BE2C (cell line): ENCODE measurements around the gene AP5Z1.

Experiments used
- DNase-seq: peaks from one replicate; pipeline ENCODE4 v3.0.0-alpha.2; 2020
- H3K27me3 ChIP-seq: fragments of 250-450 bp; sonication (Bioruptor Pico); 2 replicates; pipeline ENCODE4 v1.5.1; 2020; ENCODE audit warnings: mild to moderate bottlenecking
- H3K36me3 ChIP-seq: fragments of 250-450 bp; sonication (Bioruptor Pico); 2 replicates; pipeline ENCODE4 v1.5.1; 2020; ENCODE audit warnings: mild to moderate bottlenecking
- H3K4me1 ChIP-seq: fragments of 250-450 bp; sonication (Bioruptor Pico); 2 replicates; pipeline ENCODE4 v1.5.1; 2020
- H3K4me3 ChIP-seq: 2 replicates; pipeline ENCODE4 v1.5.1; 2011; ENCODE audit warnings: low read depth, low read length
- H3K9me3 ChIP-seq: fragments of 250-450 bp; sonication (Bioruptor Pico); 2 replicates; pipeline ENCODE4 v1.5.1; 2020
- TF ChIP-seq, protein P1 (sequence below): IDR thresholded peaks from 2 replicates; pipeline ENCODE4 v1.5.1; 2012; ENCODE audit warnings: mild to moderate bottlenecking, low read depth, low read length

AP5Z1 gene

GRCh38 chr7:4730971-4731370 is 44.5 kb upstream of the AP5Z1 start:
- no peak for DNase-seq
- TF ChIP-seq, protein P1, sequence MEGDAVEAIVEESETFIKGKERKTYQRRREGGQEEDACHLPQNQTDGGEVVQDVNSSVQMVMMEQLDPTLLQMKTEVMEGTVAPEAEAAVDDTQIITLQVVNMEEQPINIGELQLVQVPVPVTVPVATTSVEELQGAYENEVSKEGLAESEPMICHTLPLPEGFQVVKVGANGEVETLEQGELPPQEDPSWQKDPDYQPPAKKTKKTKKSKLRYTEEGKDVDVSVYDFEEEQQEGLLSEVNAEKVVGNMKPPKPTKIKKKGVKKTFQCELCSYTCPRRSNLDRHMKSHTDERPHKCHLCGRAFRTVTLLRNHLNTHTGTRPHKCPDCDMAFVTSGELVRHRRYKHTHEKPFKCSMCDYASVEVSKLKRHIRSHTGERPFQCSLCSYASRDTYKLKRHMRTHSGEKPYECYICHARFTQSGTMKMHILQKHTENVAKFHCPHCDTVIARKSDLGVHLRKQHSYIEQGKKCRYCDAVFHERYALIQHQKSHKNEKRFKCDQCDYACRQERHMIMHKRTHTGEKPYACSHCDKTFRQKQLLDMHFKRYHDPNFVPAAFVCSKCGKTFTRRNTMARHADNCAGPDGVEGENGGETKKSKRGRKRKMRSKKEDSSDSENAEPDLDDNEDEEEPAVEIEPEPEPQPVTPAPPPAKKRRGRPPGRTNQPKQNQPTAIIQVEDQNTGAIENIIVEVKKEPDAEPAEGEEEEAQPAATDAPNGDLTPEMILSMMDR: no peak
- H3K36me3 ChIP-seq: peaks cover 26% of the 10 kb centered on the region
- H3K4me1 ChIP-seq: no peaks in the 10 kb centered on the region
- H3K4me3 ChIP-seq: no peak overlapping the region
- H3K9me3 ChIP-seq: no peaks in the 10 kb centered on the region
- no peaks in the 10 kb centered on the region for H3K27me3 ChIP-seq

DNA sequence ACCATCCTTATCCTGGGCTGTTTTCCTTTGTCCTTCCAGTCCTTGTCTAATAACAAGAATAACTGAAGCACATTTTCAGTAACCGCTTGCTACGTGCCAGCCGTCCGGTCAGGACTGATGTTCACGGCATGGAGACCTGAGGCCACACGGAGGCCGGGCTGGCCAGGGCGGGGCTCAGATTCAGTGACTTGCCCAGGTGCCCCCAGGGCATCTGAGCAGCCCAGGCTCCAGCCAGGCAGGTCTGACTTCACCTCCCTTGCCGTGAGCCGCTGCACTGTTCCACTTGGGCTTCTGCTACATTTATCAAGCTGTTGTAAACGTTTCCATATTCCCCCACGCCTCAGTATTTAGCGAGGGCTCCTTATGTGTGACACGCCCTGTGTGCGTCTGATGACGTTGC is 43.6 kb upstream of the AP5Z1 start:
- Histone ChIP-seq H3K9me3 (no peaks in the 10 kb centered on the region), H3K4me3 (no peak overlapping the region), H3K4me1 (no peaks in the 10 kb centered on the region), H3K36me3 (peaks cover 28% of the 10 kb centered on the region), H3K27me3 (no peaks in the 10 kb centered on the region)
- DNase-seq: no peak
- TF ChIP-seq, protein P1: no peak

DNA sequence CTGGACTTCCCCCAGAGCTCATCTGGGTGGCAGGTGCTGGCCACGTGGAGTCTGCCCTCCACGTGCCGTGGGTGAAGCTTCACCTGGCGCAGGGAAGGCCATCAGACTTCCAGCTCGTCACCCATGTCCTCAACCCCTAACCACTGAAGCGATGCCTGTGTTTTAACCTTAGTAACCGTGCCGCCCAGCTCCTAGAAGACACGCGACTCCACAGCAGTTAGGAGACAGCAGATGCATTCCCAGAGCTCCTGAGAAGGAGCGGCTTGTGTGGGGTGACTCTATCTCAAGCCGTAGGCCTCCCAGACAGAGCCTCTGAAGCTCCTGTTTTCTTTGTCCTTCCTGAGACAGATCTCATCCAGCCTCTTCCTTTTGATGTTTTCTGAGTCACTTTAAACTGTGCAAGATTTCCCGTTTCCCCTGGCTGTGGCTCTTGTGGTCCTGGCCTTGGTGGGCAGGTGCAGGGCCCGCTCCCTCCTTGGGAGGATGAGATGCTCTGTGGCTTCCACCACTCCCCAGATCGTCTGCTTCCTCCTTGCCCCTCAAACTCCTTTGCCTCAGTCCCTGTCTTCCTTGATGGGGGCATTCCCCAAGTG is 41.4 kb upstream of the AP5Z1 start:
- peaks cover 24% of the 10 kb centered on the region for H3K36me3 ChIP-seq
- TF ChIP-seq, protein P1: no peak
- no peaks in the 10 kb centered on the region for H3K9me3 ChIP-seq
- no peak for DNase-seq
- H3K4me3 ChIP-seq: no peak overlapping the region
- H3K4me1 ChIP-seq: peaks cover 5% of the 10 kb centered on the region
- no peaks in the 10 kb centered on the region for H3K27me3 ChIP-seq

DNA sequence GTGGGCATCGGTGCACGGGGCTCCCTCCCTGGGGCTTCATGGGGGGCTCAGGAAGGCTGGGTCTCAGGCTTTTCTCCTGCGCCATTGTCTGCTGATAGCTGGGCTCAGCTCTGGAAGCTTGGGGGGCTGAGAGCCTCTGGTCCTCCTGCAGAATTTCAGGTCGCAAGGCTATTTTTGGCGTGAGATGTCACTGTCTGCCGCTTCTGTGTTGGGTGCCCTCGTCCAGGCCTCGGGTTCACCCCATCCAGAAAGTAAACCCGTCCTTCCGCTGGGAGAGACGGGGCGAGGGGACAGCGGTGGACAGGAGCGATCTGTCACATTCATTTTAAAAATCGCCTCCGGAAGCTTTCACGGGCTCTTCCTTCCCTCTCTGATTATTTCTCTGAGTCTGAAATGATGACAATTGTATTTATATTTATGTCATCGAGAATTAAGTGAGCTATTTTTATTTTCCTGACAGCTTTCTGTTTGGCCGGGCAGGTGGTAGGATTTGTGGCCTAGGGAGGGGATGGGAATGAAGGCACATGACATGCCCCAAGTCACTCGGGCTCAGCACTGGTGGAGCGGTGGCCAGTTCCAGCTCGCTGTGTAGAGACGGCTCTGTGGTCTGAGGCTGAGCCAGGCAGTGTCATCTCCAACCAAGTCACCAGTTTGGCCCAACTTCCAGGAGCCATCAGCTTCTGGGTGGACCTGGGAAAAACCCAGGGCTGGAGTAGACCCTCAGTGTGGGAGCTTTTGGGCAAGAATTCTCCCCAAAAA is 40.7 kb upstream of the AP5Z1 start:
- TF ChIP-seq, protein P1: no peak
- no peak overlapping the region for H3K4me3 ChIP-seq
- no peak for DNase-seq
- no peaks in the 10 kb centered on the region for H3K9me3 ChIP-seq
- peaks cover 10% of the 10 kb centered on the region for H3K4me1 ChIP-seq
- H3K27me3 ChIP-seq: no peaks in the 10 kb centered on the region
- peaks cover 21% of the 10 kb centered on the region for H3K36me3 ChIP-seq

- TF ChIP-seq, protein P1: no peak
- Histone ChIP-seq H3K27me3 (no peaks in the 10 kb centered on the region), H3K4me1 (peaks cover 11% of the 10 kb centered on the region), H3K36me3 (peaks cover 27% of the 10 kb centered on the region), H3K9me3 (no peaks in the 10 kb centered on the region), H3K4me3 (no peak overlapping the region)
- DNase-seq: no peak
Measured at GRCh38 chr7:4737300-4737699, 38.1 kb upstream of the AP5Z1 start.
